ENCODE results near the gene TRAPPC1. TPM values are rescaled to one million over a fixed set of nuclear protein-coding genes. Genes with fewer than 3 reads are reported as not detected.
A peak's percentile ranks its signal among the peaks of the same experiment; 100 is the strongest.
"Not testable (repeated sequence)": the region's sequence is repeated elsewhere in the genome, so short reads cannot be mapped to it uniquely, and the experiment has no call there.

TRAPPC1 gene, protein sequence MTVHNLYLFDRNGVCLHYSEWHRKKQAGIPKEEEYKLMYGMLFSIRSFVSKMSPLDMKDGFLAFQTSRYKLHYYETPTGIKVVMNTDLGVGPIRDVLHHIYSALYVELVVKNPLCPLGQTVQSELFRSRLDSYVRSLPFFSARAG
- 54.2 and 64.2 TPM in 2 replicates for total RNA-seq (2014; rRNA removed; shearing (Covaris generic))

DNA sequence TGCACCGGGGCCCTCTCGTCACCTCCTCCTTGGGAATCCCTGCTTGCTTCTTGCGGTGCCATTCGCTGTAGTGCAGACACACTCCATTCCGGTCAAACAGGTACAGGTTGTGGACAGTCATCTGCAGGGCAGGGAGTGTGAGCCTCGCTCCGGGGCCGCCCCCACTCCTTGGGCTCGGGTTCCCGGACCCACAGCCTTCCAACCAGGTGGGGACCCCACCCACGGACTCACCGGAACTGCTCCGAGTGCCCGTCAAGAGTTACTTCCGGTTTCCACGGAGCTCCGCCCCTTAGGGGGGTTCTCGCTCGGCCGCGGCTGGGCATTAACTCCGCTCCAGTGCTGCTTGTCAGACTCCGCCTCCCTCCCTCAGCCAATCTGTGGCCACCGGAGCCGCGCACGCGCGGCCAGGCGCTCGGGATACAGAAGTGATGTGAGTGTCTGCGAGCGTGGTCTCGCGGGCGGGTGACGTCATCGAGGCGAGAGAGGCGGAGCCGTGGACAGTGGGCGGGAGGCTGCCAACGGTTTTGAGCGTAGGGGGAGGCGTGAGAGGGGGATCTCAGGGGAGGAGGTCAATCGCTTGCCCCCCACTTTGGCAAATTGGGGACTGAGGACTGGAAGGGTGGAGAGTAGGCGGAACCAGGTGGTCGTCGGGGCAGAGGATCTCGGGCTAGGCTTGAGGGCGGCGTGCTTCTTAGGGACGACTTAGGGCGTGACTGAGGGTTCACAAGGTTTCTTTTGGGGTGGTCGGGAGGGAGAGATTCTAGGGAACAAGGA is at the start of gene TRAPPC1, which contains the start of gene CNTROB:
TSS of gene TRAPPC1 (minus strand) at position 238 of the 774 bp plus-strand sequence. CDS start at position 121, 117 bp downstream.
TSS of gene CNTROB (plus strand) at position 498 of the 774 bp plus-strand sequence. CDS start 874 bp downstream, outside the sequence.
- DNase-seq (ENCODE audit: low spot score), result peak; percentile 98

DNA sequence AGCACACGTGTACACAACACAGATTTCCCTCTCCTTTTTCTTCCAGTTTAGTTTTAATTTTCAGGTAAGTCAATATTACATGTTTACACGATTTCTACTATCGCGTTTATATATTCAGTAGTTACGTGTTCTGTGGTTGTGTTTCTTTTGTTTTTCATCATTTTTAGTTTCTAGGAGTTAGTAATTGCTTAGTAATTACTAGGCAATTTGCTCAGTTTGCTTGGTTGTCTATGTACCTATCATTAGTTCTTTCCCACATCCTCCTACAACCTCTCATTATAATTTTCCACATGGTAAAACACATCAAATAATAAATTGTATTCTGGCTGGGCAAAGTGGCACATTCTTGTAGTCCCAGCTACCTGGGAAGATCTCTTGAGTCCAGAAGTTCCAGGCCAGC is 46.1 kb upstream of the TRAPPC1 start:
- no peak for DNase-seq (ENCODE audit: low spot score)

GRCh38 chr17:7977039-7977438 is 45.3 kb upstream of the TRAPPC1 start:
- no peak for DNase-seq (ENCODE audit: low spot score)

DNA sequence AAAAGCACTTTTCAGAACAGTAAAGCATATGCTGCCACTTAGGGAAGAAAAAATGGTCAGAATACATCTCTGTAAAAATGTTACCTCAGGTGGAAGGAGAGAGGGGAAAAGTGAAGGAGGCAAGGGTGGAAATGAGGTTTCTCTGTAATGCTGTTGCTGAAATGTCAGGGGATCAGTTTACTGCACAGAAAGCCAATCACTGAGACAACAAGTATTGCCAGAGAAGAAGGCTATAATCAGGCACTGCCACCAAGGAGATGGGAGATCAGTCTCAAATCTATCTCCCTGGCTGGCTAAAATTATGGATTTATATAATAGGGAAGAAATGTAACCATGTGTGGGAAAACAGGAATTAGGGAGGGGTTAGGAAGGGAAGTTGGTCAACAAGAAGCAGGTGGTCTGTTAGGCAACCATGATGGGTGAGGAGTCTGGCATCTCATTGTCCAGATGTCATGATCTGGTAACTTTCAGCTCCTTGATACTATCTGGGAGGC is 42.9 kb upstream of the TRAPPC1 start:
- no peak for DNase-seq (ENCODE audit: low spot score)

- DNase-seq (ENCODE audit: low spot score), result no peak
Measured at GRCh38 chr17:7972131-7972785, 40.5 kb upstream of the TRAPPC1 start.

DNA sequence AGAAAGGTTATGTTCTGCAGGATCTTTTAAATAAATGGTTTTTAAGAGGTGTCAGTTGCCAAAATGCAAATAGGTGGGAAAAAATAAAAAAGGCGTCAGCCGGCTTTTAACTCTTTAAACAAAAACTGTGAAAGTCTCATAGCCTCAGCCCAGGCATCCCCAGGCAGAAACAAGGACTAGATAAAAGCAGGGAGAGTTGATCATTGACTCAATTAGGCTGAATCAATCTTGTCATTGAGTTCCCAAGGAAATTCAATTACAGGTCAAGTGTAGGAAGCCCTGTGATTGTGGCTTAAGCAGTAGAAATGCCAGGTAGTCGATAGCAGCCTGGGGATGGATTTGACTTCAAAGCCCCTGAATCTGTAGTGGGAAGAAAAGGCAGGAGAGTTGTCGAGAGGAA is 39.9 kb upstream of the TRAPPC1 start:
- DNase-seq (ENCODE audit: low spot score), result no peak

DNA sequence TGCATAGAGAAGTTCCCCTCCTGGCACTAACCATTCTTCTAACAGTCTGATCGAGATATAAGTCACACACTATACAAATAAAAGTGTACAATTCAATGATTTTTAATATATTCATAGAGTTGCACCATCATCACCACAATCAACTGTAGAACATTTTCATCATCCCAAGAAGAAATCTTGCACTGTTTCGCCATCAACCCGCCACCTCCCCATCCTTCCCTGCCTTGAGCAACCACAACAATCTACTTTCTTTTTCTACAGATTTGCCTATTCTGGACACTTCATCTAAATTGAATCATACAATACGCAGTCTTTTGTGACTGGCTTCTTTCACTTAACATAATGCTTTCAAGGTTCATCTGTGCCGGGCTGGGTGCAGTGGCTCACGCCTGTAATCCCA is 37.7 kb upstream of the TRAPPC1 start:
- no peak for DNase-seq (ENCODE audit: low spot score)

GRCh38 chr17:7967751-7968150 is 36.0 kb upstream of the TRAPPC1 start:
- no peak for DNase-seq (ENCODE audit: low spot score)

DNA sequence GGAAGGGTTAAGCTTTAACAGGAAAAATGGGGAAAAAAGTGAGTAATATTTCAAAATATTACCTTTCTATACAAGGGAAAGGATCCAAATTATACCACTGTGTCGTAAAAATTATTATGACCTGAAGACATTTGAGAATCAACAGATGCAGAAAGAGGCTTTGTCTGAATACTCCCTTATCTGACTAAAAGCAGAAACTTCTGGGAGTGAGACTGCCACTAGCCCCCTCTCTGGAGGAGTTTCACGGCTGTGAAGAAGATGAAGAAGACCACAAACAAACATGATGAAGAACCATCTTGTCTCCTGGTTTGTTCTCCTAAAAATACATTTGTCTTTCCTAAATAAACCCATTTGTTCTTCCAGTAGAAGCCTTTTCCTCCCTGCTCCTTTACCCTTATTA is 29.7 kb upstream of the TRAPPC1 start:
- no peak for DNase-seq (ENCODE audit: low spot score)

- no peak for DNase-seq (ENCODE audit: low spot score)
Measured at GRCh38 chr17:7959503-7960253, 27.9 kb upstream of the TRAPPC1 start.

- no peak for DNase-seq (ENCODE audit: low spot score)
Measured at GRCh38 chr17:7956228-7956965, 24.7 kb upstream of the TRAPPC1 start.

DNA sequence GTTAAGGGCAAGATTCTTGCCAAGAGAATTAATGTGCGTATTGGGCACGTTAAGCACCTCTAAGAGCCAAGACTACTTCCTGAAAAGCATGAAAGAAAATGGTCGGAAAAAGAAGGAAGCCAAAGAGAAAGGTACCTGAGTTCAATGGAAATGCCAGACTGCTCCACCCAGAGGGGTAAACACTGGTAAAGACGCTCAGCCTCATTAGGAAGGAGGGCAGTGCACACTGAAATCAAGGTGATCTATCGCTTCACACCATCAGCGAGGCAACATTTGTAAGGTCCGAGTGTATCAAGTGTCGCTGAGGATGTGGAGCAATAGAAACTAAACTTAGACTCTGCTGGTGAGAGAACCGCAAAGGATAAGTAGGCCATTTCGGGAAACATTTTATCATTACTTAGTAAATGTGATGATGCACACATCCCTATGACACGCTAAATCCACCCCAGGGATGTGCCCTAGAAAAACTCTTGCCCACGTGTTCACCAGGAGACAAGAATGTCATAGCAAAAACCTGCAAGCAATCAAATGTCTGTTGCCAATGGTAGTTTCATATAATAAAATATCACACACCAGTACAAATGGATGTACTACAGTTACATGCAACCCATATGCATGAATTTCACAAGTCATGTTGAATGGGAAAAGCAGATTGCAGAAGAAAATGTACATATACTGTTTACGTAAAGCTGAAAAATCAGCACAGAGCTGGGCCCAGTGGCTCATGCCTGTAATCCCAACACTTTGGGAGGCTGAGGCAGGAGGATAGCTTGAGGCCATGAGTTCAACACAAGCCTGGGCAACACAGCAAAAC is 23.9 kb upstream of the TRAPPC1 start:
- DNase-seq (ENCODE audit: low spot score), result no peak

GRCh38 chr17:7953266-7953665 is 21.5 kb upstream of the TRAPPC1 start:
- DNase-seq (ENCODE audit: low spot score), result not testable (repeated sequence)

GRCh38 chr17:7951143-7951792 is 19.5 kb upstream of the TRAPPC1 start:
- no peak for DNase-seq (ENCODE audit: low spot score)

GRCh38 chr17:7950578-7950977 is 18.8 kb upstream of the TRAPPC1 start:
- DNase-seq (ENCODE audit: low spot score), result no peak

GRCh38 chr17:7947651-7948050 is 15.9 kb upstream of the TRAPPC1 start:
- DNase-seq (ENCODE audit: low spot score), result no peak

GRCh38 chr17:7946441-7946840 is 14.7 kb upstream of the TRAPPC1 start:
- no peak for DNase-seq (ENCODE audit: low spot score)

- DNase-seq (ENCODE audit: low spot score), result no peak
Measured at GRCh38 chr17:7945651-7946050, 13.9 kb upstream of the TRAPPC1 start.

DNA sequence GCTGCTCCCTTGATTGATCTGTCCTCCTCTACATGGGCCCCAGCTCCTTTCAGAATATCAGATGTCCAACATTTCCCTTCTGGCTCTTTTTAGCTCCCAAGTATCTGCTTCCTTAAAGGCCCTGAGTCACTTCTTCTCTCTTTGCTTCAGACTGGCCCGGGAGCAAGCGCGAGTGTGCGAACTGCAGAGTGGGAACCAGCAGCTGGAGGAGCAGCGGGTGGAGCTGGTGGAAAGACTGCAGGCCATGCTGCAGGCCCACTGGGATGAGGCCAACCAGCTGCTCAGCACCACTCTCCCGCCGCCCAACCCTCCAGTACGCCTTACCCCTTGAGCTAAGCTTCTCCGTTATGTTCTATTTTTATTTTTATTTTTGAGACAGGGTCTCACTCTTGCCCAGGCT is 12.6 kb upstream of the TRAPPC1 start:
- no peak for DNase-seq (ENCODE audit: low spot score)

DNA sequence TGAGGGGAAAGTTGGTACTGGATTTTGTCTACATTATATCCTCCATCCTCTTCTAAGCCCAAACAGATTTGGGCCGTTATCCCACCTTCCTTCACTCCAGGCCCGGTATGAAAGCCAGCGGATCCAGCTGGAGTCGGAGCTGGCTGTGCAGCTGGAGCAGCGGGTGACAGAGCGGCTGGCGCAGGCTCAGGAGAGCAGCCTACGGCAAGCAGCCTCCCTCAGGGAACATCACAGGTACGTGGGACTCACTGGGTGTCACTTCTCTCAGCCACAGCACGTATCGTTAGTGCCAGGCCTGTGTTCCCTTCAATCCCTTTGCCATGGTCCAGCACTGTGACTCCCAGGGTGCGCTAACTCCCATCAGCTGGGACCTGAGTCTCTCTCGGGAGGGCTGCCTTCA is 11.5 kb upstream of the TRAPPC1 start:
- no peak for DNase-seq (ENCODE audit: low spot score)

Data from A172 (cell line).